GM08714 (cell line): Measurements from ENCODE around the gene OTP.
"Not testable (repeated sequence)": the region's sequence is repeated elsewhere in the genome, so short reads cannot be mapped to it uniquely, and the experiment has no call there.

Source experiments
- H3K4me3 ChIP-seq: fragments of 200-500 bp; sonication (Bioruptor generic); 2 replicates; pipeline ENCODE4 v1.5.1; 2014; ENCODE audit warnings: mild to moderate bottlenecking, low read length, inconsistent platforms
- ZNF274 ChIP-seq: IDR thresholded peaks from 2 replicates; pipeline ENCODE4 v1.6.1; 2012; ENCODE audit warnings: mild to moderate bottlenecking, low read depth, low read length

Gene OTP

DNA sequence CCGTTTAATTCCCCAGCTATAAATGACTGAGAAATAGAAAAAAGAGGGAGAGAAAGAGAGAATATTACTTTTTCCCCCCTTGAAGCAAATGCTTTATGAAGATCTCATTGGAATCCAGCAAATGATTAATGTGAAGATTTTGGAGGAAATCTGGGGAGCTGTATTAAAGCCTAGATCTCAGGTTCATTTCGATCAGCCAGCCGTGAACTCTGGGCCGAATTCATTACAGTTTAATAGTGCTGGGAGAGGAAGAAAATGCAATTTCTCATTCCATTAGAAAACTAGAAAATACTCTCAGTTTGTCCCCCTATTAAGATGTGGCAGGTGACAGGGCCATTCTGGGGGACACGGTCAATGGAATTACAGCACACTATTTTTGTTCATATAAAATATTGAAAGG lies 4.8 kb downstream of the OTP start:
- H3K4me3 ChIP-seq = no peak overlapping the region
- TF ChIP-seq ZNF274 = no peak

DNA sequence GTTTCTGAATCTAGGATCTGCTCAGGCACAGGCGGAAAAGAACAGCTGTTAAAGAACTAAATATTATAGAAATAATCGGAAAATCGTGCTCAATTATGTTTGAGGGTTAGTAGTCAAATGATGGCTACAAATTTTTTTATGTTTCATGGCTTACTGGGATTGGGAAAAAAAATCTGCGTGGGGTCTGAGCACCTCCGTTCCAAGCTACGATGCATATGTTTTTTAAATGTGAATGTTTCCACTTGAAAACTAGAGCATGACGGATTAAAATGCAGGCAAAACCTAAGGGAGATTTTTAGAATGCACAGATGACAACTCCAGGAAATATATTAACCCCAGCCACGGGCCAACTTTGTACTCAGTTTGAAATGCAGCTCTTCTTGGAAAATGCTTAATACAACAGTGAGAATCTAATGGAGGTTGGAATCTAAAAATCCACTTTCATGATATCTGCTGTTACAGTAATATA lies 5.3 kb downstream of the OTP start:
- TF ChIP-seq ZNF274 = no peak
- peak overlapping the region; percentile 3; the same call in 1 of the 2 replicates for H3K4me3 ChIP-seq

DNA sequence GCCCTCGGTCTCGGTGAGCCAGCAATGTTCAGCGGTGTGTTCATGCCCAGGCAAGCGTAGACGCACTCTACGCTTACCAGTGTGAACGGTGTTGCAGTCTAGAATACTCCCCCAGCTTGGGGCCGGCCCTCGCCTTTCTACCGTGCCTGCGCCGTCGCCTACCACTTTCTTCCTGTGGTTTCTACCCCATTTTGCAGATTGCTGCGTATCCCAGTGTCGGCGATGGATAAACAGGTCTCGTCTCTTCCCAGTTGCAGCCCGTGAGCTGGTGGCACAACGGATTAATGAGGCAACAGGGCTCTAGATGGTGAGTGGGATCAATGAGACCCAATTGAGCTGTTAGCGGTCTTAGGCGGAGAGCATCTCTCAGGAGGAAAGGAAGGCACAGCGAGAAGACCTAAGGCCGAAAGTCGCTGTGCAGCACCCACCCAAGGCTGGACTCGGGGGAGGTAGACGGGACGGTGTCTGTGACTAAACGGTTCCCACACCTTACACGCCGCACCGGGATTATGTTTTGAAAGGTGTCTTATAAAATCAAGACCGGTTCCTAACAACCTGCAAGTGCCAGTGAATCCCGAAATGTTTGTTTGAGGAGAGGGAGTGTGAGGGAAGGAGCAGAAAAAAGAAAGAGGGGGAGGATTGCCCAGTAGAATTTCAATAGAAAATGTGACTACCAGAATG lies 5.8 kb downstream of the OTP start:
- no peak for TF ChIP-seq ZNF274
- H3K4me3 ChIP-seq = peak overlapping the region; percentile 69

DNA sequence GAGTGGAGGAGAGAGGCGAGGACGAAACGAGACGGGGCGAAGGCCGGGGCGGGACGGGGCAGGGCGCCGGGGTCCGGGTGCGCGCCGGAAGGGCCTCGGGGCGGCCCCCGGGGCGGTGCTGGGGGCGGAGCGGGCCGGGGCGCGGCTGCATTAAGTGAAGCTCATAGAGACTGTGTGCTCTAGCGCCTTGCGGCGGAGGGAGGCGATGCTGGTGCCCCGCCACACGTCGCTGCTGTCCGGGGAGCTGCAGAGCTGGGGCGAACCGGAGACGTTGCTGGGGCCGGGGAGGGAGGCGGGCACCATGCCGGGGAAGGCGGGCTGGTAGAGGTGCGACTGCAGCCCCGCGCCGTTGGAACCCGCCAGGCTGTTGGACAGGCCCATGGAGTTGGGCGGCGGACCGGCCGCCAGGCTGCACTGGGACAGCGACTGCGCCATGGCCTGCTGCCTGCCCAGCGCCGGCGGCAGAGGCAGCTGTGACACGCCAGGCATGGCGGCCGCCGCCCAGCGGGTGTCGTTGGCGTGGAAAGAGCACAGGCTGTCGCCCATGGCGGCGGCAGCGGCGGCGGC lies 8.3 kb downstream of the OTP start:
- no peak for TF ChIP-seq ZNF274
- peak overlapping the region; percentile 69 for H3K4me3 ChIP-seq

DNA sequence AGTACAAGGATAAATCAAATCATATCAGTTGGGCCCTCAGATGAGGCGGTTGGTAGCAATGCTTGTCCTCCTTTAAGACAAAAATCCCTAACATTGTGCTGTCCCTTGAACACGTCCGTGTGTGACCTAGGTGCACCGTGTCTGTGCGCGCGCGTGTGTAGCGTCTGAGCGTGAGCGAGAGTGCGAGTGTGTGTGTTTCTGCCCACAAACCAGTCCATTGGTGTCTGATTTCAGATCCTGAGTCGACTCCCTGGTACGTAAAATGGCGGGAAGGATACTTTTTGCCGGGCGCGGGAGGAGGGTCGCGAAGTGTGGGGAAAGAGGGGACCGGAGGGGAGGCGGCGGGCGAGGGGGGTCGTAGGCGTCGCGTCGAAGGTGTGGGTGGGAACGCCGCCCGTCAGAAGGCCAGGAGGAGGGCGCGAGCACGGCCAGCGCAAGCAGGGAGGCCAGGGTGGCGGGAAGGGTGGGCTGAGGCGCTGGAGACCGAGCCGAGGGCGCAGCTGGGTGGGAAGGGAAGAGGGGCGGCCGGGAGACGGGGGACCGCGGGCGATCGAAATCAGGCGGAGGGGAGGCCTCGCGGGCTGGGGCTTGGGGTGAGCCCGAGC lies 8.9 kb downstream of the OTP start:
- TF ChIP-seq ZNF274 = no peak
- H3K4me3 ChIP-seq = peak overlapping the region; percentile 69; the same call in 1 of the 2 replicates

DNA sequence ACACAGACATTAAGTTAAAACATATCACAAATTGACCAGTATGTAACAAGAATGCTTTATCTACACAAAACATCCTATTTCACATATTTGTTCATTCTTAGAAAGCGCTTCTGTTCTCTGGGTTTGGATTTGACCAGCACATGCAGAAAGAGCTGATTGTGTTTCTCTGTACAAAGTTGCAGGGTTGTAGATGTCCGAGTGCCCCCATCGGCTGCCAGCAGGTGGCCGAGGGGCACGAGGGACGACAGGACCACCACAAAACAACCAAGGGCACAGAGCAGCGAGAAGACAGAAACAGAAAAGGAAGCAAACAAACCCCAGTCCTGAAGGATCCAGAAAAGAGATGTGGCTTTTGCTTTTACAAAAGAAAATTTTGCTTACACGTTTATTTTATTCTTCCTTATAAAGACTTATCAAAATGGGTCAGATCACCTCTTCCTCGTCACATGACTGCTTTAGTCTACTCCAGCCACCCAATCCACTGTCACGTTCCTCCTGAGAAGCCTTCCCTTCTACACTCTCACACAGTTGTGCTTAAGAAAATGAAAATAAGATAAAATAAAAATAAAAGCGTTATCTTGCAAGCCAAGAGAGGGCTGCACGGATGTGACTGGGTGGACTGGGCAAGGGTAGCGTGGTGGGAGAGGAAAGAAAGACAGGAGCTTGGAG lies 9.5 kb downstream of the OTP start:
- no peak for TF ChIP-seq ZNF274
- H3K4me3 ChIP-seq = peak overlapping the region; percentile 3; the same call in 1 of the 2 replicates

DNA sequence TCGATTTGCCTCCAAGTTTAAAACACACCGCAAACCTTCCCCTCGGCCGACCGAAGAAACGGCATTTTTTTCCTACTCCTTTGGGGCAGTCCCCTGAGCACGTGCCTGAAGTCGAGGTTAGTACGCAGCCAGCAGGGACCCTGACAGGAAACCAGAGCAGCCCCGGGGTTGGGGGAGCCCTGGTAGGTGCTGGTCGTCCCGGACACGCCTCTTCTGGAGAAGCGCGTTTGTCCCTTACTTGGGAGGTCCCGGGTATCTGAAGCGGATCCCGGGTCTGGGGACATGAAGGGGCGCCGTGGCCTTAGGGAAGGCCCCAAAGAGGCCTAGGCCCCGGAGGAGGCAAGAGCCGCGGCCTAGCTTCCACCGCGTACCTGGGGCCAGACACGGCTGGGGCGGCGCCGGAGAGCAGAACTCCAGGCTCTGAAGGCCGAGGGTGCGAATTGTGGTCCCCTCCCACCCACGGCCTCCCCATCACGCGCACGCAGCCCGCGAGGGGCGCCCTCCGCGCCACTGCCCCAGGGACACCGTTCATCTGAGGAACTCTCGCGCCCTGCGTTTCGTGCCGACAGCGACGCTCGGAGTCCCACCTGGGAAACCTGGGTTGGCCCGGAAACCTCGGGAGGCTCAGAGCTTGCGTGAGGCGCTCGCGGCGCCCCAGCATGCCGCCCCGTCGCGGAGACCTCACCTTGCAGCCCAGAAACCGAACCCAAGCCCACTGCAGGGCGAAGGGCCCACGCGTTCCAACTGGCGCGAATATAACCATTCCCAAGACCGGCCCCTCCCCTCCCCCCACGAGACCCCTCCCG lies 10.4 kb downstream of the OTP start:
- no peak overlapping the region for H3K4me3 ChIP-seq
- no peak for TF ChIP-seq ZNF274

DNA sequence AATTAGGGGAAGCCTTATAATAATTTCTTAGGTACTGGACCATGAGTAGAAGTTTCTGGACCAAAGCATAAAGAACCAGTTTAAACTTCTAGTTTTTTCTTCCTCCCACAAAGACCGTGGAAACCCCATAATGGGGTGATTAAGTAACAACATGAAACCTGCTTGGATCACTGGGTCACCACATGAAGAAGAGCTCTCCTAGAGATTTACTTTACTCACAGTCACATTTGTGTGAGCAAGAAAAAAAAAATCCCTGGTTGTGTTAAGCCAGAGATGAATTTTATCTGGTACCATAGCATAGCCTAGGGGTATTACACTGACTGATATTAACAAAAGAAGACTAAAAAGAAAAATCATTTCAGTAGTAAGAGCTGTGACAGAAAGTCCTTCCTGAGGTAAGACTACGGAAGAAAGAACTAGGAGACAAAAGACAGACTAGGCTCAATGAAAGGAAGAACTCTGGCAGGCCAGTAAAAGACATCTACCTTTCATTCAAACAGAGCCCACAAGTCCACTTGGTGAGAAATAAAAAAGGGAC lies 15.2 kb downstream of the OTP start:
- TF ChIP-seq ZNF274 = no peak
- H3K4me3 ChIP-seq = no peak overlapping the region

DNA sequence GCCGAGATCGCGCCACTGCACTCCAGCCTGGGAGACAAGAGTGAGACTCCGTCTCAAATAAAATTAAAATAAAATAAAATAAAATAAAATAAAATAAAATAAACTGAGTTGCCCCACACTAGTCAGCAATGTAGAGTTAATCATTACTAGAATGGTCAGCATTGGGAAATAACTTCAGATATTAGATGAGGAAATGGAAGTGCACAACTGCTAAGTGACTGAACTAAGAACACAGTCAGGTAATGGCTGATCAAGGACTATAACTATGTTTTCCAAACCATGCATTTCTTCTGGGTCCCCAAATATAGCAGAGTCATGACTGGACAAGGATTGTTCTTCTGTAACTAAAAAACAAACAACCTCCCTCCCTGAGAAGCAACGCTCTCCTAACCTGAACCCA lies 17.1 kb downstream of the OTP start:
- no peak overlapping the region for H3K4me3 ChIP-seq
- no peak for TF ChIP-seq ZNF274

DNA sequence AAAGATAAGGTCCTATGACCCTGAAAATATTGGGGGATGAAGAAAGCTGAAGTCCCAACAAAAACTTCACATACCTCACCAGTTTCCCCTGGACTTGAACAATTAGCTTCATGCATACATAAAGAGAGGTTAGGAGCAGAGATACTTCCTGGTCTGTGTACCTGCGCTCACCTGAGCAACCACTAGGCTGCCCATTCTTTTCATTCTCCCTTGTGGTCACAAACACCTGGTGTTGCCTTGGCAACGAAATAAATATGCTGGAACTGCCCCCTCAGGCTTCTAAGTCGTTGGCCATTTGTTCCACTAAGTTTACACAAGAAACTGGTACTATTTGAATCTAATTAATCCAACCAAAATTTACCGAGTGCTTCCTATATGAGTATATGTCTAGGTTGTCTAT lies 18.1 kb downstream of the OTP start:
- H3K4me3 ChIP-seq = no peak overlapping the region
- no peak for TF ChIP-seq ZNF274

DNA sequence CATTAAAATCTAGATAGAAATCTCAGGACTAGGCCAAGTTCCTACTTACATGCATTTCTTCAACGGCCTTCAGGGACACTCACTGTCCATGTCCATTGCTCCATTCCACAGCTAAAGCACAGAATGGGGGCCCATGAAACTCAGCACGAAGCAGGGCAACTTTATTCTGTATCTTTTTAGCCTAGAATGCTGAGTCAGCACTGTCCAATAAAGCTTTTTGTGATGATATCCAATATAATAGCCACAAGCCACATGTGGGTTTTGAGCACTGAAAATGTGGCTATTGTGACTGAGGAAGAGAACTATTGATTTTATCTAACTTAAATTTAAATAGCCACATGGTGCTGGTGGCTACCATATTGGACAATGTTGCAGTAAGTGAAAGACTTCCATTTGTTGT lies 21.6 kb downstream of the OTP start:
- TF ChIP-seq ZNF274 = no peak
- no peak overlapping the region for H3K4me3 ChIP-seq

DNA sequence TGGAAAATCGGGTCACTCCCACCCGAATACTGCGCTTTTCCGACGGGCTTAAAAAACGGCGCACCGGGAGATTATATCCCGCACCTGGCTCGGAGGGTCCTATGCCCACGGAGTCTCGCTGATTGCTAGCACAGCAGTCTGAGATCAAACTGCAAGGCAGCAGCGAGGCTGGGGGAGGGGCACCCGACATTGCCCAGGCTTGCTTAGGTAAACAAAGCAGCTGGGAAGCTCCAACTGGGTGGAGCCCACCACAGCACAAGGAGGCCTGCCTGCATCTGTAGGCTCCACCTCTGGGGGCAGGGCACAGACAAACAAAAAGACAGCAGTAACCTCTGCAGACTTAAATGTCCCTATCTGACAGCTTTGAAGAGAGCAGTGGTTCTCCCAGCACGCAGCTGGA lies 29.6 kb downstream of the OTP start:
- not testable (repeated sequence) for H3K4me3 ChIP-seq

DNA sequence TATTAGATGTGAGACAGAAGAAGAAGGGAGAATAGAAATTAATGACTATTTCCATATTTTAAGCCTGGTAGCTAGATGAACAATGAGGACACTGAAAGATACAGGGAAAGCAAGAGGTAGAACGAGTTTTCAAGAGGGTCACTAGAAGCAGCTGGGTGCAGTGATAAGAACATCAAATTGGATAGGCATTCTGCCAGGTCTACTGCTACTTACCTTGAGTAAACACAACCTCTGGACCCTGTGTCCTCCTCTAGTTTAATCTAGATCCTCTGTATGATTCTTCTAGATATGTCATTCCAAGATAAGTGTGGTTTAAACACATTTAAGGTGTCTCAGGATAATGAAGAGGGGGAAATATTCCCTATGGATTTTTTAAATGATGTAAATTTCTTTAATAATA lies 31.2 kb downstream of the OTP start:
- TF ChIP-seq ZNF274 = no peak
- no peak overlapping the region for H3K4me3 ChIP-seq

DNA sequence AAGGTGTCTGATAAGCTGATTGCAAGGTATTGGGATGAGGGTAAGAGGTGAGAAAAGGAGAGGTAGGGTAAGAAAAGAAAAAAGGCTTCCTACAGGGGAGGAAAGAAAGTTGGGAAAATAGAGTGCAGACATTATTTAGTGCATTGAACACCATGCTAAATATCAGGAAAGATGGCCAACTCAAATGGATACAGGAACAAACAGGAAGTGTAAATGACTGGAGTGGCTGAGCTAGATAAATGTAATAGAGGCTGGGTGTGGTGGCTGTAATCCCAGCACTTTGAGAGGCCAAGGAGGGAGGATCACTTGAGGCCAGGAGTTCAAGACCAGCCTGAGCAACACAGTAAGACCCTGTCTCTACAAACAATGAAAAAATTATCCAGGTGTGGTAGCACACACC lies 32.2 kb downstream of the OTP start:
- TF ChIP-seq ZNF274 = no peak
- no peak overlapping the region for H3K4me3 ChIP-seq
